Urinary bladder (tissue), 4 donors: ENCODE measurements around the gene DGKD. TPM values are rescaled to one million over a fixed set of nuclear protein-coding genes. Genes with fewer than 3 reads are reported as not detected.

Source experiments
- DNase-seq: peaks from one replicate; pipeline ENCODE4 v3.0.0-alpha.2; 2015; ENCODE audit errors: extremely low spot score
- H3K27ac ChIP-seq: one replicate; pipeline ENCODE4 v1.5.1; 2013; ENCODE audit warnings: low read depth, mild to moderate bottlenecking, moderate library complexity
- H3K36me3 ChIP-seq: one replicate; pipeline ENCODE4 v1.6.1; 2013; ENCODE audit warnings: mild to moderate bottlenecking, moderate library complexity; ENCODE audit not compliant: insufficient read depth
- H3K4me1 ChIP-seq: one replicate; pipeline ENCODE4 v1.6.1; 2013; ENCODE audit warnings: mild to moderate bottlenecking, moderate library complexity; ENCODE audit not compliant: insufficient read depth
- H3K4me3 ChIP-seq: one replicate; pipeline ENCODE4 v1.5.1; 2013; ENCODE audit warnings: low read depth, low read length
- WGBS: extraction: QIAGEN DNeasy Blood & Tissue Kit; methylation state at CpG from one replicate; pipeline ENCODE4 v1.1.7; 2013; 5-methylcytosine and 5-hydroxymethylcytosine counted together
- polyA plus RNA-seq: library from polyadenylated mRNA; stranded (reverse); fragments of 200-250 nt; gene quantifications from one replicate; pipeline ENCODE4 v1.2.3, GENCODE V29; 2013
- total RNA-seq: library from RNA; depleted of rRNA; stranded (reverse); fragments of >200 nt; gene quantifications from one replicate; pipeline ENCODE4 v1.2.3, GENCODE V29; 2014
- donor health status: healthy with polysubstance abuse.
- donor health status: healthy.

DGKD gene
- total RNA-seq (26.4 TPM), polyA plus RNA-seq (13.3 TPM)

DNA sequence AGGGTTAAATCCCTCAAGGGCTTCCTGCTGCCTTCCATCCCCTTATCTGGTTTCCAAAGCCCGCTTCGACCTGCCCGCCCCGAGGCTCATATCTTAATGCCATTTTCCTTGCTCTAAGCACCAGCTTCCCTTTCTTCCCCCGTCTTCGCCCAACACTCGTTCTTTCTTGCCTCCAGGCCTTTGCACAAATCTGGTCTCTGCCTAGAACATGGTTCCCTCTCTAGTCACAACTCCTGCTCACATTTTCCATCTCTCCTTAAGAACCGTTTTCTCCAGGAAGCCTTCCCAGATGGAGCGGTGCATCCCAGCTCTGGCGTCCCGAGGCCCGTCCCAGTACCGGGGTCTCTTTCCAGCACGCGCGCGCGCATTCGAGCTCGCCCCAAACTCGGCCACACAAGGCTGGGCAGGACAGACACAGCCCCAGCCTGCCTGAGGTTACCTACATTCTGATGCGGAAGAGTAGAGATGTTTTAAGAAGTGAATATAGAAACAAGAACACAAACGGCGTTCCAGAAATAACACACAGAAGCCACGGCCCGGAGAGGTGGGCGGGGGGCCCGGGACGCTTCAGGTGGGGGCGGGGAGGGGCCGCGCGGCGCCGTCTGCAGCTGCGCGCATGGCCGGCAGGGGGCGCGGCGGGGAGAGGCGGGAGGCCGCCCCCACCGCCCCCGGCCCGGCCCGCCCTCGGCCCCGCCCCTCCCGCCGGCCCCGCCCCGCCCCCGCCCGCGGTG, at the start of gene DGKD:
Gene DGKD, plus strand, starts transcription at position 726 of the 731 bp plus-strand sequence. CDS start 25 bp downstream, outside the sequence.
- 3% methylated on average over 55 of the region's 56 CpGs for WGBS
- Histone ChIP-seq H3K4me3 (peak within 1 kb of the TSS; percentile 96), H3K36me3 (no peaks in the 10 kb centered on the region), H3K4me1 (no peaks in the 10 kb centered on the region), H3K27ac (no peak within 1 kb of the TSS)
- no peak for DNase-seq

DNA sequence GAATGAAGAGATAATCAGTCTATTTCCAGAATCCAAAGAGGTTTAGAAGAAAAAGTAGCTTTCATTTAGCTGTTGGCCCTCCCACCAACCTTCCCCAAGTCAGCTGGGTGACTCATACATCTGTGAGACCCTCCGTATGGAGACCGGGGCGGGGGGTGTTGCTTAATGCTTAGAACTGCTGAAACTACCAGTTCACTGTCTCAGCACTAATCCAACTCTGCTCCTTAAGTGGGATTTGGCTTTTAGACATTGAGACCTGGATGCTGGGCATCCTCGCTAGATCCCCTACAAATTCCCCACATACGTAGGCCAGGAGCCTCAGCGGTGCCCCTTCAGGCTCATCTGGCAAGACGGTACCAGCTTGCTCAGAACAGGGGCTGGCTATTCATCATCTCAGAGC, 46.7 kb upstream of the DGKD start, which contains the start of gene SAG:
Gene SAG, plus strand, starts transcription at position 252 of the 400 bp plus-strand sequence. CDS start 1,374 bp downstream, outside the sequence.
- no peak within 1 kb of the TSS for H3K27ac ChIP-seq
- no peak for DNase-seq
- H3K4me1 ChIP-seq, result no peaks in the 10 kb centered on the region
- H3K4me3 ChIP-seq, result no peak within 1 kb of the TSS
- no peaks in the 10 kb centered on the region for H3K36me3 ChIP-seq
- 62% methylated on average over 7 of the region's 7 CpGs for WGBS

DNA sequence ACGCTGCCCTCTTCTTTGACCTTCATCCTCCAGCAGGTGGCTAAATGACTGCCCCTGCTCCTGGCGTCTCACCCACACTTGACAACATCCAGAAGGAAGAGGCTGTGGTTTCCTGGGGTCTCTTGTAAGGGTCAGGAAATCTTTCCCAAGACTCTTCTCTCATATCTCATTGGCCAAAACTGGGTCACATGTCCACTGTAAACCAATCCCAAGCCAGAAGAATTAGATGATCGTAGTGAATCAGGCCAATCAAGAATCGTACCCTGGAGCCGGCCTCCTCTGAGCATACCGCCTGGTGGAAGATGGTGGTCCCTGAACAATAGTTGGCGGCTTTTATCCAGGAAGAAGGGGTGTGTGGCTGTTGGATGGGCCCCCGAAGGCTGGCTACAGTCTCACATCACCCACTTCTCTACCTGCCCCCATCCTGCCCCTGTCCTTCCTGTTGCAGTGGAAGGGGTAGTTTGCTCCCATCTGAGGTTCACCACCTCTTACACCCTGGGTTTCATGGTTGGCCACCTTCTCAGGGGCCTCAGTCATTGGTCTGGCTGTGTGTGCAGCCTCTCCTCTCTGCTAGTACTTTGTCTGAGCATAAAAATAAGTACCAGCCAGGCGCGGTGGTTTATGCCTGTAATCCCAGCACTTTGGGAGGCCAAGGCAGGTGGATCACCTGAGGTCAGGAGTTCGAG, 42.9 kb upstream of the DGKD start:
- no peaks in the 10 kb centered on the region for H3K36me3 ChIP-seq
- H3K27ac ChIP-seq, result no peak overlapping the region
- 88% methylated on average over 11 of the region's 11 CpGs for WGBS
- H3K4me3 ChIP-seq, result no peak overlapping the region
- no peaks in the 10 kb centered on the region for H3K4me1 ChIP-seq
- DNase-seq, result no peak

DNA sequence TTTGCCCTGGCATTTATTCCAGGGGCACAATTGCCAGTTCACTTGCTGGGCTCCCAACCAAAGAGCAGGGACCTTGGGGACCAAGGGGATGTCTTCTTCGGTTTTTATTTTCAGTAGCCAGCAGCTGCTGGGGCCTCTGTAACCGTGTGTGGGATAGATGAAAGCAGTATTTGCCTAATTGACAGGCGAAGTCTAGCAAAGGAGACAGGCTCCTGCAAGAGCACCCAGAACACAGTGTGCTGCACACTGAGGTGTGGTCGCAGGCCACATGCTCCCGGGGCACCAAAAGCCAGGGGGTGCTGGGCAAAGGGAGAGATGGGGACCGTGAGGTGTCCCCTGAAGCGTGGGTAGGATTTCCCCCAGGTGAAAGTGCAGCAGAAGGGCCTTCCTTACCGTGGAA, 41.4 kb upstream of the DGKD start:
- no peak for DNase-seq
- Histone ChIP-seq H3K4me3 (no peak overlapping the region), H3K4me1 (no peaks in the 10 kb centered on the region), H3K27ac (no peak overlapping the region), H3K36me3 (no peaks in the 10 kb centered on the region)
- WGBS, result 68% methylated on average over 8 of the region's 8 CpGs

DNA sequence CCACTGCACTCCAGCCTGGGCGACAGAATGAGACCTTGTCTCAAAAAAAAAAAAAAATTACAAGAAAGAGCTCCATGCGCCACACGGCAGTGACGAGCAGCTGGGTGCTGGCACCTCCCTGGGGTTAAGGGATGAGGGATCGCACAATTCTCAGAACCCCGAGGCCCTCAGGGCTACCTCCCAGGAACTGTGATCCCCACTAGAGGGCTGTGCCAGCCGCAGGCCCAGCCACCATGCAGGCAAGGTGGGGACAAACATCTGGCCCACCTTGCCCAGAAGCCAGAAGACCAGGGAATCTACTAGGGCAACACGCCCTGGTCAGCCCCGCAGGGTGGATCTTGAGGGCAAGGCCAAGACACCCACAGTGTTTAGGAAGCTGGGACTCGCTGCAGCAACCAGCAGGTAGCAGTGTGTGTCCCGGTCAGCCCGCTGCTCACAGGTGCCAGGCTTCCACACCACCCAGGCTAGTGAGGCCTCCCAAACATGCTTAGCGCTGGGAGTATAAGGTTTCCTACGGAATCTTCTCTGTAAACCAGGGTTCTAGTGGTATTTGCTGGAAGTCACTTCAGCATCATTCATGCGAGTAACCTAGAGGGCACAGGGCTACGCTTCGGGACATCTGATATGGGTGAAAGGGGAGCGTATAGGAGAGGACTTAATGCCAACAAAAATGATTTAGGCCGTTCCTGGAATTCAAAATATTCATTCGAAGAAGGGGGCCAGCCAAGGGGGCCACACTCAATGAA, 39.9 kb upstream of the DGKD start:
- Histone ChIP-seq H3K27ac (no peak overlapping the region), H3K4me1 (no peaks in the 10 kb centered on the region), H3K4me3 (no peak overlapping the region), H3K36me3 (no peaks in the 10 kb centered on the region)
- no peak for DNase-seq
- 91% methylated on average over 20 of the region's 20 CpGs for WGBS

DNA sequence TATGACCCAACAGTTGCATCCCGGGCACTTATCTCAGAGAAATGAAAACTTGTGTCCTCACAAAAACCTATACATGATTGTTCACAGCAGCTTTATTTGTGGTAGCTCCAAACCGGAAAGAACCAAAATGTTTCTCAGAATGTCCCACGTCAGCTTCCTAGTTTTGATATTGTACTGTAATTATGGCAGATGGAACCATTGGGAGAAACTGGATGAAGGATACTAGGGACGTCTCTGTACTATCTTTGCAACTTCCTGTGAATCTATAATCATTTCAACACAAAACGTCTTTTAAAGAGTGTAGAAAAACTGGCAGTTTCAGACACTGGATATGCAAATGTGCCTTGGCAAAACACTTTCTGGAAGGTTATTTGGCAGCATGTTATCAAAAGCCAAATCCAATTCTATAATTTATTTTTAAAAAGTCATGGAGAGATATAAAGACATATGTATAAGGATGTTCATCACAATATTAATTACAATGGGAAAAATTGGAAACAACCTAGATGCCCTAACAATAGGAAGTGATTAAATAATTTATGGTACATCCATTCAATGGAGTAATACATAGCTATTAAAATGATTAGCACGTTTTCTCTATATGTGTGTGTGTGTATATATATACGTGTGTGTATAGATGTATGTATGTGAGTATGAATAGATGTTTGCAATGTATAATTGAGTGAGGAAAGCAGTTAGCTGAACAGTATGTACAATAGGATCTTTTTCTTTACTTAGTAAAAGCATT, 36.9 kb upstream of the DGKD start:
- H3K4me1 ChIP-seq, result no peaks in the 10 kb centered on the region
- 70% methylated on average over 7 of the region's 7 CpGs for WGBS

DNA sequence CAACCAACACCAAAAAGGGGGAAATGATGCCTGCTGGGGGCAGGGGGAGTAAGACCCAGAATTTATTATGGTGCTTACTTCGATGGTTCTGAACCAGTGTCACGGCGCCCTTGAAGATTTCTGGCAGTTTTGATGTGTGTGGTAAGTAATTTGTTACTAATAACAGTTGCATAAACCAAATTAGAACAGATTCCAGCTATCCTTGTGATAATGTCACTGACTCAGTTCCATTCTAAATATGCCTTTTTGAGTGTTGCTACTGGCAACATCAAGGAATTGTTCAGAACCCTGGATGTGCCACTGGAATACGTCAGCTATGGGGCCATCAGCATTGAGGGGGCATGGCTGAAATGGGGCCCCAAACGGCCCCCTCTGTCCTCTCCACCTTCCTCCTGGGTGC, 35.0 kb upstream of the DGKD start:
- H3K4me1 ChIP-seq, result no peaks in the 10 kb centered on the region
- WGBS, result 70% methylated on average over 5 of the region's 5 CpGs
- no peak overlapping the region for H3K4me3 ChIP-seq
- no peak for DNase-seq
- no peak overlapping the region for H3K27ac ChIP-seq
- H3K36me3 ChIP-seq, result no peaks in the 10 kb centered on the region

More for the DNA sequence above, 36.9 kb upstream of the DGKD start:
- no peaks in the 10 kb centered on the region for H3K36me3 ChIP-seq
- H3K27ac ChIP-seq, result no peak overlapping the region
- H3K4me3 ChIP-seq, result no peak overlapping the region
- DNase-seq, result no peak

DNA sequence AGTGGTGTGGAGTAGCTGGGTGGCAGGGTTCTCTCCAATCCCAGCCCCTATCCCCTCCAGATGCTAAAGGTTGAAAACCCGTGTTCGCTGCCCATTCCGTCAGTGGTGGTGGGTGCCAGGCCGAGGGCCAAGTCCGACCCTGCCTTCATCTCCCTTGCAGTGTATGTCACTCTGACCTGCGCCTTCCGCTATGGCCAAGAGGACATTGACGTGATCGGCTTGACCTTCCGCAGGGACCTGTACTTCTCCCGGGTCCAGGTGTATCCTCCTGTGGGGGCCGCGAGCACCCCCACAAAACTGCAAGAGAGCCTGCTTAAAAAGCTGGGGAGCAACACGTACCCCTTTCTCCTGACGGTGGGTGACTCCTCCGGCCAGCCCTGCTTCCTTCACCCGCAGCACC, 33.8 kb upstream of the DGKD start:
- Histone ChIP-seq H3K27ac (no peak overlapping the region), H3K4me1 (no peaks in the 10 kb centered on the region), H3K4me3 (no peak overlapping the region), H3K36me3 (no peaks in the 10 kb centered on the region)
- DNase-seq, result no peak
- 93% methylated on average over 17 of the region's 17 CpGs for WGBS

DNA sequence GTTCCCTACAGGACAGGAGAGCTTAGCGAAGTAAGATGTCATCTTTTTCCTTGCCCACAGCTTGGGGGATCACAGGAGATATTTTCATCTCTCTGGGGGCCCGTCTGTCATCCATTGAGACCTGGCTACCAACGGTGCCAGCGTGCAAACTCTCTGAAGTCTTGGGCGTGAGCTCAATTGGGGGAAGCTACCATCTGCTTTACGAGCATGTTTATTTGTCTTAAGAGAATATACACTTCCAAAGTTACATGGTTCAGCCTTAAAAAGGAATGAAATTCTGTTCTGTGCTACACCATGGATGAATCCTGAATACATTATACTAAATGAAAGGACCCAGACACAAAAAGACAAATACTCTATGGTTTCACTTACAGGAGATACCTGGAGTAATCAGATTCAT, 33.1 kb upstream of the DGKD start:
- no peak for DNase-seq
- no peaks in the 10 kb centered on the region for H3K36me3 ChIP-seq
- no peaks in the 10 kb centered on the region for H3K4me1 ChIP-seq
- no peak overlapping the region for H3K27ac ChIP-seq
- H3K4me3 ChIP-seq, result no peak overlapping the region
- WGBS, result 57% methylated on average over 6 of the region's 6 CpGs

- DNase-seq, result no peak
- H3K4me3 ChIP-seq, result no peak overlapping the region
- H3K4me1 ChIP-seq, result no peaks in the 10 kb centered on the region
- H3K27ac ChIP-seq, result no peak overlapping the region
- no peaks in the 10 kb centered on the region for H3K36me3 ChIP-seq
- 89% methylated on average over 8 of the region's 8 CpGs for WGBS
Measured at GRCh38 chr2:233323851-233324250, 30.4 kb upstream of the DGKD start.

GRCh38 chr2:233325256-233325655, 29.0 kb upstream of the DGKD start:
- H3K4me1 ChIP-seq, result no peaks in the 10 kb centered on the region
- DNase-seq, result no peak
- WGBS, result 70% methylated on average over 4 of the region's 4 CpGs

DNA sequence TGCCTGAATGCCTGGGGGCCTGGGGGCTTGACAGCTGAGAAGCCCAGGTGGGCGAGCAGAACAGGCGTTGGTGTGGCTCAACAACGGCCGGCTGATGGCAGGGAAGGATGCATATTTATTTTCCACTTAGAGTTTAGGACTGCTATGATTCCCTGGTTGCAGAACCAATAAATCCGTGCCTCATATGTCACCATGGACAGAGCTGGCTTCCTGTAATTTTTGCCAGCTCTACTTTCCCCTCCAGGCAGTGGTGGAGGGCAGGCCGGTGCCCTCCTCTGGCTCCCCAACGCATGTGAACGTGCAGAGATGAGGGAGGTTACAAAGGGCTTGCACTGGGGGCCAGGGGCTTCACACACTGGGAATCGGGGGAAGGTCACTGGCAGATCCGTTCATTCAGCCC, 28.5 kb upstream of the DGKD start:
- no peak overlapping the region for H3K4me3 ChIP-seq
- WGBS, result 67% methylated on average over 10 of the region's 10 CpGs
- no peak overlapping the region for H3K27ac ChIP-seq
- no peaks in the 10 kb centered on the region for H3K36me3 ChIP-seq
- H3K4me1 ChIP-seq, result no peaks in the 10 kb centered on the region
- DNase-seq, result no peak

More at GRCh38 chr2:233325256-233325655, 29.0 kb upstream of the DGKD start:
- Histone ChIP-seq H3K36me3 (no peaks in the 10 kb centered on the region), H3K27ac (no peak overlapping the region), H3K4me3 (no peak overlapping the region)

- Histone ChIP-seq H3K36me3 (no peaks in the 10 kb centered on the region), H3K27ac (no peak overlapping the region), H3K4me3 (no peak overlapping the region), H3K4me1 (no peaks in the 10 kb centered on the region)
- 92% methylated on average over 8 of the region's 8 CpGs for WGBS
- DNase-seq, result no peak
Measured at GRCh38 chr2:233326500-233326899, 27.8 kb upstream of the DGKD start.
